ENCODE data around the gene PPP3CA.
"Not testable (repeated sequence)": the region's sequence is repeated elsewhere in the genome, so short reads cannot be mapped to it uniquely, and the experiment has no call there.

The PPP3CA gene

DNA sequence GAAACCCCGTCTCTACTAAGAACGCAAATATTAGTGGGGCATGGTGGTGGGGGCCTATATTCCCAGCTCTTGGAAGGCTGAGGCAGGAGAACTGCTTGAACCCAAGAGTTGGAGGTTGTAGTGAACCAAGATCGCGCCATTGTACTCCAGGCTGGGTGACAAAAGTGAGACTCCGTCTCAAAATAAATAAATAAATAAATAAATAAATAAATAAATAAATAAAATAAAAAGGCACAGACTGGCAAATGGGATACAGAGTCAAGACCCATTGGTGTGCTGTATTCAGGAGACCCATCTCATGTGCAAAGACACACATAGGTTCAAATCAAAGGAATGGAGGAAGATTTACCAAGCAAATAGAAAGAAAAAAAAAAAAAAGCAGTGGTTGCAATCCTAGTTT lies 216.3 kb downstream of the PPP3CA start:
- DNase-seq, result not testable (repeated sequence)

DNA sequence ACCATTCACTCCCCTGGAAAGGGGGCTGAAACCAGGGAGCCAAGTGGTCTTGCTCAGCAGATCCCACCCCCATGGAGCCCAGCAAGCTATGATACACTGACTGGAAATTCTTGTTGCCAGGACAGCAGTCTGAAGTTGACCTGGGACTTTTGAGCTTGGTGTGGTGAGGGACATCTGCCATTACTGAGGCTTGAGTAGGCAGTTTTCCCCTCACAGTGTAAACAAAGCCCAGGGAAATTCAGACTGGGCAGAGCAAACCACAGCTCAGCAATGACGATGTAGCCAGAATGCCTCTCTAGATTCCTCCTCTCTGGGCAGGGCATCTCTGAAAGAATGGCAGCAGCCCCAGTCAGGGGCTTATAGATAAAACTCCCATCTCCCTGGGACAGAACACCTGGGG lies 218.4 kb downstream of the PPP3CA start:
- DNase-seq, result not testable (repeated sequence)

DNA sequence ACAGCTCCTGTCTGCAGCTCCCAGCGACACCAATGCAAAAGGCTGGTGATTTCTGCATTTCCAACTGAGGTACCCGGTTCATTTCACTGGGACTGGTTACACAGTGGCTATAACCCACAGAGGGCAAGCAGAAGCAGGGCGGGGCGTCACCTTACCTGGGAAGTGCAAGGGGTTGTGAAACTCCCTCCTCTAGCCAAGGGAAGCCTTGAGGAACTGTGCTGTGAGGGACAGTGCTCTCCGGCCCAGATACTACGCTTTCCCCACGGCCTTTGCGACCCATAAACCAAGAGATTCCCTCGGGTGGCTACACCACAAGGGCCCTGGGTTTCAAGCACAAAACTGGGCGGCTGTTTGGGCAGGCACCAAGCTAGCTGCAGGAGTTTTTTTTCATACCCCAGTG lies 218.9 kb downstream of the PPP3CA start:
- DNase-seq, result no peak

DNA sequence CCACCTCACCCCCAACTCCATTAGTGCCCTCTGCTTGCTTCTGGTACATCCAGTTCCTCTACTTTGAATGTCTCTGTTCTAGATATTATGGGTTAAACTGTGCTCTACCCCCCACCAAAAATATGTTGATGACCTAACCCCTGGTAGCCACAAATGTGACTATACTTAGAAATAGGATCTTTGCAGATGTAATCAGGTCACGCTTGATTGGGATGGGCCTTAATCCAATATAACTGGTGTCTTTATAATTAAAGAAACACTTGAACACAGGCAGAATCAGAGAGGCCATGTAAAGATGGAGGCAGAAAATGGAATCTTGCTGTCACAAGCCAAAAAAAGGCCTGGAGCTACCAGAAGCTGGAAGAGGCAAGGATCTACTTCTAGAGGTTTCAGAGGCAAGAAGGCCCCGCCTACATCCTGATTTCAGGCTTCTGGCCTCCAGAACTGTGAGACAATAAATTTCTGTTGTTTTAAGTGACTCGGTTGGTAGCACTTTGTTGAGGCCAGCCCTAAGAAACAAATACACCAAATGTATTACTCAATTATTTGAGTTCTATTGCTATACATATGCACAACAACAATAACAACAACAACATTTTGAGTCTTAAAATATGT lies 220.0 kb downstream of the PPP3CA start:
- no peak for DNase-seq

DNA sequence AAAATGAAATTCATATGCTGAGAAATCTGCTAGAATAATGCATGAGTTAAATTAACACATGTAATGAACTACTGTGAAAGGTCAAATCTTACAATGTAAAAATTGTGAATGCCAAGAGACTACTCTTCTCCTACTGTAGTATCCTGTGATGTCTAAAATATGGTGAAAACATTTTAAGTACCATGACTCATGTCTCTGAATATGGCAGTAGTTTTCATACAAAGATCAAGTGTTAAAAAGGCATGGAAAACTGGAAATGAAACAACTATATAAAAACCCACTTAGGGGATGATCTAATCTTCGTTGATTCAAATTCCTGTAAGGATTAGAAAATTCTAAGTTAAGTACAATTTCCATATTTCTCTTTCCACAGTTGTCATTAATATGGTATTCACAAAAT lies 221.3 kb downstream of the PPP3CA start:
- no peak for DNase-seq

DNA sequence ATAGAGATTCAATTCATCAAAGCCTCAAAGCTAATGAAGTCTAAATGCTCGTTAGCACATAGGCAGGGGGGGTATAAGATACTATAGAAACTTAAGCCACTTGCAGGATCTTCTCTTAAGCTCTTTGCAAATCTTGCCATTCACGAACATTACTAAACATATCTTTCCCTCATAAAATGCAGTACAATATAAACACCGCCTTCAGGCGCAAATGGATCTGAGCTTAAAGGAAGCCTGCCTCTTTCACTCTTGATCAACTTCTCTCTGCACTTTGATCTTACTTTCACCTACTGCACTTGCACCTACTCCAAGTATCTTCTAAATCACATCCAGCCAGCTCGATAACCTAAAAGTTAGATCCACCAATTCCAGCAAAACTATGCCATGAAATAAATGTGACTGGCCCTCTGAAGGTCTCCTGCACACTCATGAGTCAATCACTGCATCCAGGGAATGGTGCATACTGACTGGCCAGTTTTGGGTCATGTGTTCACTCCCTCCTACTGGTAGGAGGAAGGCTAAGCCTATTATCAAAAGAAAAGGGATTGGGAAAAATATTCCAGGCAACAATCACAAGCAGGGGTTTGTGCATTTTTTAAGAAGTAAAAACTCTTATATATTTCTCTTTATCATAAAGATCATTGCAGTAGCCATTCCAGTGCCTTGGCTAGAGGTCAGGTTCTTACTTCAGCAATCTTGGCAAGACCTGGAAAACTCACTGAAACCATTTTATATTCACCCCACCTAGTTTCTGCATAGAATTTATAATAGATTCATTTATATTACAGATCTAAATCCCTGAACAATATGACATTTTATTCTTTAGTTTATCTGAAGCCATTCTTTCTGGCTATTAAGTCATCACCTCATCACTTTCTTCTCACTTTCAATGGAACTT lies 222.0 kb downstream of the PPP3CA start:
- no peak for DNase-seq

DNA sequence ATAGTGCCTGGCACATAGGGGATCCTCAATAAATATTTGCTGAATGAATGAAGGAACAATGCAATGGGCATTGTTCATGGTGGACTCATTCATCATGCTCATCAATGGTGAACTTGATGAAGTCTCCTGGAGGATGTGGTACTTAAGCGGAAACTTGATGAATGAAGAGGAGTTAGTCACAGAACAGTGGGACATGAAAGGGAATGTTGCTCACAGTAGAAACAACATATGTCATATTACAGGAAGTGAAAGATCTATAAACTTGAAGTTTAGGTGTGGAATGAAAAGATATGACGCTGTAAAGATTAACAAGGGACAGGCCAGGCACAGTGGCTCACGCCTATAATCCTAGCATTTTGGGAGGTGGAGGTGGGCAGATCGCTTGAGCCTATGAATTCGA lies 224.1 kb downstream of the PPP3CA start:
- no peak for DNase-seq

DNA sequence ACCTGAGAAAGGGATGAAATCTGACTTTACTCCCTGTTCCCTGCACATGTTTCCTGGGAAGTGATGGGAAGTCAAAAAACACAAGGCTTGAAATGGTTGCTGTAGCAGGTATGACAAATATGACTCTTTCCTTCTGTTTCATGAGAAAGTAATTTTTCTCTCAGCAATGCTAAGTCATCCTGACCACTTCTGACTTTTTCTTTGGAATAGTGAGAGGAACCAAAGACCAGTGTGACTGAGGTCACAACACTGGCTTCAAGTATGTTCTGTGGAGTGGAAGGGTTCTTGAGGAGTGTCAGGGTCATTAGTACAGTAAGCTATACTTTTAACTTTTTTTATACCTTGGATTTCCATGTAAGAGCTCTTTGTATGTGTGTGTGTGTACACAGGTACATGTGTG lies 225.3 kb downstream of the PPP3CA start:
- DNase-seq, result no peak

DNA sequence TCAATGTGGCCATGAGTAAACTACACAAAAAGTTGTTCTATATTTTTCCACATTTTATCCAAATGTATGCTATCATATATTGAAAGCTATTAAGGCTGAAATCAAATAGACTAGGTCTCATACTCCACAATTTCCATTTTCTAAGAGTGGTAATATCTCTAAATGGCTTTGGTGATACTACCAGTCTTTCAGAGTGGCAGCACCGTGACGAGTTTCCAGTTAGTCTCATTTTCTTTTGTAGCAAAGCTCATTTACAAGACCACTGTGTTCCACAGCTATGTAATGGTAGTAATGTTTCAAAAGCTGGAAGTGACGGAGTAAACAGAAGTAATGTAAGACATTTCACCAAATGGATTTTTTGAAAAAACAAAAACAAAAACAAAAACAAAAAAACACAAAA lies 228.2 kb downstream of the PPP3CA start:
- no peak for DNase-seq

DNA sequence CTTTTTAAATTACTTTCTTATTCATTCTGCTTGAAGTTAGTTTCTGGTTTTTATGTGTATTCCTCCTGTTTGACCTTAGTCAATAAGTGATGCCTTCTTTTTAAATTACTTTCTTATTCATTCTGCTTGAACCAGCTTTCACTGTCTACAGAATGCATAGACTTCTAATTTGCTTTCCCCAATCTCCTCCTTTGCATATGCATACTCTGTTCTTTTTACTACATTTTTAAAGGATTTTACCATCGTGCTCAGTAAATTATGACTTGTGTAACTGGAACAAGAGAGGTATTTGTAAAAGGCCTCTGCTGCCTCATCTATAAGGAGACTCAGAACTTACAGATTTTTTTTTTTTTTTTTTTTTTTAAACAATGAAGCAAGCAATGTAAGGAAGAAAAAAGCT lies 228.7 kb downstream of the PPP3CA start:
- DNase-seq, result no peak

DNA sequence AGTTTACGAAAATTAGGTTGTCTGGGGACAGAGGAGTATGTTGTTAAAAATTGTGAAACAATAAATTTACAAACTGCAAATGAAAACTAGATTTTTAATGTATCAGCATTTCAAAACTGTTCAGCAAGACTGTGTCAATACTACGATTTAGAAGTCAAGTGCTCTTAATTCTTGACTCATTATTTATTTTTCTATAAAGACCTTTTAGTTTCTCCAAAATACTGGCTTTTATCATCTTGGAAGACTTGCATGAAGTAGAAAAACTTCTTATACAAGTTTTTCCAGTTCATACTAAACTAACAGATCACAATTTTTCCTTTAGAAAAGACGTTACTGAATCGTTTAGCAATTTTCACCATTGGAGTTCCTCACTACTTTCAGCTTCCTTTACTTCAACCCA lies 231.4 kb downstream of the PPP3CA start:
- DNase-seq, result no peak

DNA sequence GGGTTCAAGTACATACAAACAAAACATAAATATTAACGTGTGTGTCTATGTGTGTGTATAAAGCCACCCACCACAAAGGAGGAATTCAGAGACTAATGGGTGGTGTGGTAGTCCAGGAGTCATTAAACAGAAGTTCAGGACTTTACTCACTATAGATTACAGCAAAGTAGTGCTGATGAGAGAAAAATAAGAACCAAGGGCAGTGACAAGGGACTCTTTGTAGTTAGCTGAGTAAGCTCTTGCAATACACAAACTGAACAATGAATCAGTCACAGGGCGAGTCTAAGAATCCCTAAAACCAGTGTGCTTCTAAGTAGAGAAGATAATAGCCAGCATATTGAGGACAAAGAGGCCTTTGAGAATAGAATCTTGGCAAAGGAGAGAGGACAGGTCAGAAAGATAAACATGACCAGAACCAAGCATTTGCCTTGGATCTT lies 232.4 kb downstream of the PPP3CA start:
- no peak for DNase-seq

DNA sequence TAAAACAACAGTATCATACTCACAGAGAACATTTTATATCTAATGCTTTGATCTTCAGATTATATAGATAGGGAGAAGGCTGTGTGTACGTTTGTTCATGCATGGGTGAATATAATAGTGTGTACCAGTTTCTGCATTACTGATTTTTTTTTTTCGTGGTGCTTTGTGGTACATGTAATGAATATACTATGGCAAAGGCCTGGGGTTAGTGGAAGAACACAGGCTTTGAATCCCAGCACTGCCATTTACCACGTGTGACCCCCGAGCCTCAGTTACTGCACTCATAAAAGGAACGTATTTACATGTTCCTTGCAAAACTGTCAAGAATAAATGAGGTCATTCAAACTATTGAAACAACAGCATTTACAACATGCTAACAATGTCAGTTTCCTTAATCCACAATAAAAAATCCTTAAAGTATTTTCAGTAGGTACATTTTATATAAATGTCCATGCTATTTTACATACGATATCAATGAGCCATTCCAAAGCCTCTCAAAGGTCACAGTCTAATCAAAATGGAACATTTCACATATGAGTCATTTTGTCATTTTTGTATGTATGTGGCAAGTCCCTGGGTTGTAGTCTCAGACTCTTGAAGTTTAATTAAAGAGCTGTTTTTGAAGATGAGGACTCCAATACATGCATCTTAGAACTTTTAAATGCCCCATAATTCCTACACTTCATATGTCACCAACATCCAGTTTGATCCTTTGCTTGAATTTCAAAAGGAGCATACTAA lies 242.8 kb downstream of the PPP3CA start:
- DNase-seq, result no peak

DNA sequence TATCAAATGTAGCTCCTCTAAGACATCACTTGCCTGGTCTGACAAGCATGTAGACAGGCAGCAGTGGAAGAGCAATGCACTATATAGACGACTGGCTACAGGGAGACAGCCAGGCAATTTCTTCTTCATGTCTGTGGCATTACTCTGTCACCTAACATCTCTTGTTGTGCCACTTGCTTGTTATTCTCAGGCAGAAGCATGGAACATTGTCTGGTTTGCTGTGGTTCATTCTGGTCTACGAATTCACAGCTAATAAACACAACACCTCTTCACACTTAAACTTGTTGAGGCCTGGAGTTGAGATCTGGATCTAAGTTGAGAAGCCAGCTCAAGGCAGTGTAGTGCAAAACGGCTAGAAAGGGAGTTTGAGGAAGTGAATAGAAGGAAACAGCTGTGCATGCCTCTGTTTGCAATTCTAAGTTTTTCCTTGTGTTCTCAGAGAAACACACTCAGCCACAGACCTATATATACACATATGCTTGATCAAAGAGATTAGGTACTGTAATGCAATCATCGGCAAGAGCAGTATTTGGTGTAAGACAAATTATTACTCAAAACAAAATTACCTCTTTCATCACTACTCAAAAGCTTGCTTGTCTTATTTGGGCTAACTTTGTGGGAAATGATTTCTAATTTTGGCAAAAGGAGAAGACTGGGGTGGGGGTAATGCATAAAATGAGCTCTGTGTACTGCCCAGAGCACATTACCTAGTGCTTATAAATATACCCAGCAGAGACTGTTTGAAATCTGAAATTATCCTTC lies 243.8 kb downstream of the PPP3CA start:
- no peak for DNase-seq

DNA sequence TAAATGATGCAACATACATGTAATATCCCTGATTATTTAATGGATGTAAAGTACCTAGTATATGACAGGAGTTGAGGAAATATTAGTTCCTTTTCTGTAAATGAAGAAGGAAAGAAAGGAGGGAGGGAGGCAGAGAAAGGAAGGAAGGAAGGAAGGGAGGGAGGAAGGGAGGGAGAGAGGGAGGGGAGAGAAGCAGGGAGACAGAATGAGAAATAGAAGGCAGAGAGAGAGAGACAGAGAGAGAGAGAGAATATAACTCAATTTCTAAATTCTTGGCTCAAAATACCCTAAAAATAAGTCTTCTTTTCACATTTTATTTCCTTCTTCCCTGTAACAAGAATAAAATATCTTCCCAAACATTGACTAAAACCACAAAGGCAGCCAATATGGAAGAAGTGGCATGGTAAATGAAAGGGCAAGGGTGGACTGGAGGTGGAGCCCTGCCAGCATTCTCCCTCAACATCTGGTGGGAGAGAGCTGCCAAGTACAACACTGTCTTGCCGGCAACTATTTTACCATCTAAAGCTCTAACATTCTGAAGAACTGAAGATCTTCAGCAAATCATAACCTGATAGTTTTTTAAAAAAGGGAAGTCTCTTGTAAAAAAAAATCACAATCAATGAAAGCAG lies 245.1 kb downstream of the PPP3CA start:
- no peak for DNase-seq

DNA sequence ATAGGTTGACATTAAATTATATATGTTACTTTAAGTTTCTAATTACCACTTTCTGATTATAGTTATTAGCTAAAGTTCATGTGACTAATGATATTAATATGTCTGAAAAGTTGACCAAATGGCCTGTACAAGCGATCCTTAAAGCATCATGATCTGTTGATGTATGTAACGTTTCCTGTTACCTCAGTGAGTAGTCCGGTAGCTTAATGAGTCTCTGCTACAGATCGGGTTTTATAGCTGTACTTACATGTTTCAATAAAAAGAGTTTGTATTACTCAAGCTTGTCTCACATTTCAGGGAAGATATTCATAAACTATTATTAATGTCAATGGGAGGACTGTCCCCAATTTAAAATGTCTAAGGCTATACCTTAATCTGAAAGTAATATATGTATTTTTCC lies 246.3 kb downstream of the PPP3CA start:
- no peak for DNase-seq

DNA sequence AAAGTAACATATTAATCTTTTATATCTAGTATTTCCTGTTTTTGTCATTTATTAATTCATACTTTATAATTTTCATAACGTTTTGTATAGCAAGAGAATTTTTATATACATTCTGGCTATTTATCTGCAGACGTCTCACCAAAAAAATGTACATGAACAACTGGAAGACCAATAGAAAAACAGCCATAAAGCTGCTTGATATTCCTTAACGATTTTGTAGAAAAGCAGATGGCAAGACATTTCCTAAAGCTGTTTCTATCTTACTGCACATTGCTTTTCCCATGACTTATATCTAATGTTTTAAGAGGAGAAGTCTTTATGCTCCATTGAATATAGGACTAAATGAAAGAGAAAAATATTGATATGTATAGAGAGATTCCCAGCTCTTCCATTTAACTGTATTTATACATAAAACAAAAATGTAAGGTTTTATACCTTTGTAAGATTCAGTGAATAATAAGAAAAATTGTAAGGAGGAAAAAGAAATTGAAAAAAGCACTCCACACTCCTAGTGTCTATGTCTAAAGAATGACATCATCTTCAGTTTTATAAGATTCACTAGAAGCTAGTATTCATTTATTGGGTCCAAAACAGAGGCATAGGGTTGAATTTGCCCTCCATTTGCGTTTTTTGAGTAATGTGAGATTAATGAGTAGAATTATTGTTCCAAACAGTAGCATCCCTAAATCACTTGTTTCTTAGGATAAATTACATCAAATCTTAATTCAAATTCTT lies 248.5 kb downstream of the PPP3CA start:
- no peak for DNase-seq

DNA sequence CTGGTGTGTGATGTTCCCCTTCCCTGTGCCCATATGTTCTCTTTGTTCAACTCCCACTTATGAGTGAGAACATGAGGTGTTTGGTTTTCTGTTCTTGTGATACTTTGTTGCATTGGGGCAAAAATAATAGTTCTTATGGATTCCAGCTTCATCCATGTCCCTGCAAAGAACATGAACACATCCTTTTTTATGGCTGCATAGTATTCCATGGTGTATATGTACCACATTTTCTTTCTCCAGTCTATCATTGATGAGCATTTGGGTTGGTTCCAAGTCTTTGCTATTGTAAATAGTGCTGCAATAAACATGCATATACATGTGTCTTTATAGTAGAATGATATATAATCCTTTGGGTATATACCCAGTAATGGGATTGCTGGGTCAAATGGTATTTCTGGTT lies 254.7 kb downstream of the PPP3CA start:
- DNase-seq, result not testable (repeated sequence)

DNA sequence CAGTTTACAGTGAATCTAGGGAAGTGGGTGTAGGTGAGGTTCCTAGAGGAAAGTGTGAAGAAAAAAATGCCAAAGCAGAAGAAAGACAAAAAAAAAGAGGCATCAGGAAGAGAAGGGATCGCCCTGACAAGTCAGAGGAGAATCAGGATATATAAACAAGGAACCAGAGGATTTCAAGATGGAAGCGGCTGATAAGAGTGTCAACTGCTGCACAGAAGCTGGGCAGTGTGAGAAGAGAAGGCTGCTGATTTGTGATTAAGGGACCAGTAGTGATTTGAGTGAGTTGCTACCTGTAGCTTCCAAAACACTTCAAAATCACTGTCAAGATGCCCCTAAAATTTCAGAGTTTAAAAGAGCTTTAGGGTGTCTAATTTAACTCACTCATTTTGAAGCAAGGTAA lies 258.2 kb downstream of the PPP3CA start:
- no peak for DNase-seq

DNA sequence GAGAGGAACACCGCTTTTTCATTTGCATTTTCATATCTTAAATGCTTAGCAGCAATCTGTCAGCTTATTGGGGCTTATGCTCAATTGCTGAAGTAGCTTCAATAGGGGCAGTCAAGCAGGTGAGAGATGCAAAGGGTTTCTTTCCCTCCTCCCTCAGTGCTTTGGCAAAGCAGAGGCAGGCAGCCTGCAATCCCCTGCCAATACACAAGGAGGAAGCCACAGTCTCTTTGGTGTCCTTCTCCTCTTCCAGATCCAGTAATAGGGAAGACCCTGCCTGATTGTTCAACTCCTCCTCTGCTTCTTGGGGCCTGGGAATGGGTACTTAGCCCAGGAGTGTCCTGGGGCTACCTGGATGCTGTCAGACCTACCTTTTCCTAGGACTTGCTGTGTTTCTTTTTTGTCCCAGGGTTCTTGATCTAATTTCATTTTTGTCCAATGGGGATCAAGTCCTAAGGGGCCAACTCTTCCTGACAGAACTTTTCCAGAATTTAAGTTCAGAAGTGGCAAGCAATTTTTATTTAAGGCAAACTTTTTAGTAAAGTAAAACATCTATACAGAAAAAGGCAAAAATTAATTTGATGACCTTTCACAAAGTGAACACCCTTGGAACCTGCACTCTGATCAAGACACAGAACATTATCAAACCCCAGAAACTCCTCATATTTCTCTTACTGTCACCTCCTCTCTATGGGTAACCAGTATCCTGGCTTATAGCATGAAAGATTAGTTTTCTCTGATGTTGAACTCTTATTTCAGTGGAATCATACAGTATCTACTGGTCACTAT lies 260.3 kb downstream of the PPP3CA start:
- no peak for DNase-seq

DNA sequence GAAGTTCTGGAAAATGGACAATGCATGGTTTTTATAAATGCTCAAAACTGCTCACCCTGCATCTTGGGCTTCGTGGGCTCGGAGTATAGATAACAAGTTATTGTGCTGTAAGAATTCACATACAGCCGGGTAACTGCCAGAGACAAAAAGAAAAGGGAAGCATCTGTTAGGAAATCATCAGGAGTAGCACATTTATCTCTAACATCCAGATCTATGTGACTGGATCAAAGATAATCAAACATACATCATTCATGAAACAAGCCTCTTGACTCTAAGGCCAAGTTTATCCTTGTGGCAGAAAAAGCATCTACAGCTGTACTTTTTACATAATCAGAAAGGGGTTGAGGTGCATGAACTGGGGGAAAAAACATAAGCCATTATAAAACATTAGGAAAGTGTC lies 264.2 kb downstream of the PPP3CA start:
- no peak for DNase-seq
